Retinal pigment epithelial cell (primary cell): ENCODE measurements around the gene COL16A1.

Source experiments
- DNase-seq: peaks from one replicate; pipeline ENCODE4 v3.0.0-alpha.2; 2010; ENCODE audit warnings: low read depth
- H3K4me3 ChIP-seq: 2 replicates; pipeline ENCODE4 v1.5.1; 2011; ENCODE audit warnings: mild to moderate bottlenecking, low read length, control low read depth, moderate library complexity
- CTCF ChIP-seq: conservative IDR thresholded peaks from 2 replicates; pipeline ENCODE4 v1.5.1; 2011; ENCODE audit warnings: low read depth, low read length, control low read depth, inconsistent platforms

Gene COL16A1

DNA sequence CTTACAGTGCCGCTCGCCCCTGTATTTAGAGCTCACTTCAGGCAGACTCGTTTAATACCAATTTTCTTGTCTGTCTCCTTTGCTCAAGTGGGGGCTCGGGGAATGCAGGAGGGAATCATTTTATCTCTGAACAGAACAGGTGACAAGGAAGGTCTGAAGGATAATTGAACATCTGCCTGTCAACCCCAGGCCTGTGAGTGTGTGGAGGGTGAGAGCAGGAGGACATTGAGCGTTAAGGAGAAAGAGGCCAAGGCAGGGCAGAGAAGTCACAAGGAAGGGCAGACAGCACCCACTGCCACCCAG lies 49.4 kb downstream of the COL16A1 start:
- no peak for TF ChIP-seq CTCF
- DNase-seq, result no peak
- no peak overlapping the region for H3K4me3 ChIP-seq

DNA sequence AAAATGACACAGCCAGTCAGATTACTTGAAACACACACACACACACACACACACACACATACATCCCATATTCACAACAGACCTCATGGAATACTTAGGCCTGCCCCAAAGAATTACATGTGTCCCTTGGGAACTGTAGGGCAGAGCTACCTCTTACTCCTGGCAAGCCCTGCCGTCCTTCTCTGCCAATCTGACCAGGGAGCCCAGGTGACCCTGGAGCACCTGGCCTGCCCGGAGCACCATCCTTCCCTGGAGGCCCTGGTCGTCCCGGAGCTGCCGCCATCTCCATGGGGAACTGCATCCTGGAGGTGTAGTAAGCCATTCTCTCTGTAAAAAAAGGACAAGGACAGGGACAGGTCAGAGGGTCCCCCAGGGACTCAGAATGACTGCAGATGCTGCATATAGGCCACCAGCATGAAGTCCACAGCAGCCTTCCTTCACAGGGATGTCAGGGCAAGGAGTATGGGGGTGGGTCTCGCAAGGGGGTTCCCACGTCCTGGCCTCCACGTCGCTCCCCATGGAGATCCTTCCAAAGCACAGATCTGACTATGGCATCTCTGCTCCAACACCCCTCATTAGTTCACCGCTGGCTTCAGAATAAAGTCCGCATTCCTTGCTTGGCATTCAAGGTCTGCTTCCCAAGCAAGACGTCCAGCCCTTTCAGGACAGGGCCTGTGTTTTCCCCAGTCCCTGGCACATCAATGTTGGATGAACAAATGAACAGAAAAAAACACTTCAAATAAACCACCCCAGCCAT lies 49.9 kb downstream of the COL16A1 start:
- DNase-seq, result no peak
- H3K4me3 ChIP-seq, result no peak overlapping the region
- no peak for TF ChIP-seq CTCF

GRCh38 chr1:31652891-31653499 lies 50.8 kb downstream of the COL16A1 start:
- DNase-seq, result no peak
- no peak overlapping the region for H3K4me3 ChIP-seq
- no peak for TF ChIP-seq CTCF

DNA sequence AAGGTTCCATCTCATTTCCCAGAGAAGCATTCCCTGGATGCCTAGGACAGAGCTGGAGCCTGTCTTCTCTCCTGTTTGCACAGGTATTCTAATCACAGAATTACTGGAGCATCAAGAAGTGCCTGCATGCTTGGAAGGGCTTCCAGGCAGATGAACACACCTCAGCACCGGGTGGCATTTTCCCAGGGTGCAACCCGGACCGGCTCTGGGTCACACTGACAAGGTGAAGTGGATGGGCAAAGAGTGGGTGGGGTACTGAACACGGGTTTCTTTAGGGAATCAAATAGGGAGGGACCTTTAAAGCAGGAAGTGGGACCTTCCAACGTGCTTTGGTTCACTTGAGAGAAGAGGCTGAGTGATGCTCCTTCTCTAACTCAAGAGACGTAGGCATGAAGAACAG lies 52.1 kb downstream of the COL16A1 start:
- H3K4me3 ChIP-seq, result no peak overlapping the region
- no peak for TF ChIP-seq CTCF
- DNase-seq, result no peak

GRCh38 chr1:31651089-31651420 lies 52.8 kb downstream of the COL16A1 start:
- DNase-seq, result no peak
- no peak overlapping the region for H3K4me3 ChIP-seq
- no peak for TF ChIP-seq CTCF

DNA sequence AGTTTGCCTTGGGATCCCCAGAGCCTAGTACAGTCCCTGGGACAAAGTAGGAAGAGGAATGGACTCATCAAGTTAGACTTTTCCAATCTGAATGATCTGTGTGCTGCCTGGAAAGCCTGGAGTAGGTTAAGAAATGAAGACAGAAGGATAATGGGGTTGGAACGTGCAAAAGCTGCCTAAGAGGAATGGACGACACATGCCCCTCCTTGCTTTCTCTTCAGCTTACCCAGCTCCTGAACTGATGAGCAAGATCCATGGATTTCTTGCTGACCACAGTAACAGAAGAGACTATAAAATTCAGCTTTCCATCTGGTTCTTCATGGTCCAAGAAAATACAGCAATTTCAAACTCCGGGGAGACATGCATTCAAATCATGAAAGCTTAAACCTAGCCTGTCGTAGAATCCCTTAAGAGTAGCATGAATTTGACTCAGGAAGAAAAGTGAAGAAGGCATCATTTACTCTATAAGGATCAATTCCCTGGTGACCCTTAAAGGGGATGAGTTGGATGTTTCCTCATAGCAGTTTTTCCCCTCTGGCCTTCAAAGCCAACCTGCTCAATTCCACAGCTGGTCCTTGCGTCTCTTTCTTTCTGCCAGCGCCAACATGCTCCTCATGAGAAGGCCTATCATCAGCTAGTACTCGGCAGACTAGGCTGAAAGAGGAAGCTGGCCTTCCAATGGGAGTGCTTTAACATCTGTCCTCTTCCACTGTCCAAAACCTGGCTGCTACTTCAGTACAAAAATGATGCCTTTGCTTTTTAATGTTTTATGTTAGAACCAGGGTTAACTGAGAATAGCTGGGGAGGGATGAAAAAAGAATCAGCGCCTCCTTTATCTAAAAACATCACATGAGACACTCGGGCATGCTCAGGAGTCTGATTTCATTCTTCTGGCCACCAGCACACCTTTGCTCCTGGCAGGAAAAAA lies 53.4 kb downstream of the COL16A1 start:
- TF ChIP-seq CTCF, result no peak
- DNase-seq, result no peak
- no peak overlapping the region for H3K4me3 ChIP-seq
